Peyer's patch (tissue), 4 donors: ENCODE measurements around the gene ZNRF3.
"Not testable (repeated sequence)": the region's sequence is repeated elsewhere in the genome, so short reads cannot be mapped to it uniquely, and the experiment has no call there.

Source experiments
- POLR2A ChIP-seq, 2 donors: fragments of 450-650 bp; IDR thresholded peaks; one replicate each; pipeline ENCODE4 v1.5.1; 2017; ENCODE audit warnings: antibody characterized with exemption in 2 of 2, mild to moderate bottlenecking in 2 of 2, moderate library complexity in 2 of 2
- TF ChIP-seq, protein P1 (sequence below), 6 experiments: fragments of 450-650 bp in 4 of 6; fragments of 200-600 bp in 2 of 6; sonication (generic) in 1 of 6; IDR thresholded peaks; one replicate each; pipeline ENCODE4 v1.5.1; 2017 to 2019; ENCODE audit warnings: antibody characterized with exemption in 6 of 6, mild to moderate bottlenecking in 3 of 6, moderate library complexity in 1 of 6

DNA sequence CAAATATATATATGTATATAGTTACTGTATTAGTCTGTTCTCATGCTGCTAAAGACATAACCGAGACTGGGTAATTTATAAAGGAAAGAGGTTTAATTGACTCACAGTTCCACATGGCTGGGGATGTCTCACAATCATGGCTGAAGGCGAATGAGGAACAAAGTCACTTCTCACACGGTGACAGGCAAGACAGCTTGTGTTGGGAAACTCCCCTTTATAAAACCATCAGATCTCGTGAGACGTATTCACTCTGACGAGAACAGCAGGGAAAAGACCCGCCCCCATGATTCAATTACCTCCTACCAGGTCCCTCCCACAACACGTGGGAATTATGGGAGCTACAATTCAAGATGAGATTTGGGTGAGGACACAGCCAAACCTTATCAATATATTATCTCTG, 15.0 kb upstream of the ZNRF3 start:
- TF ChIP-seq, protein P1, sequence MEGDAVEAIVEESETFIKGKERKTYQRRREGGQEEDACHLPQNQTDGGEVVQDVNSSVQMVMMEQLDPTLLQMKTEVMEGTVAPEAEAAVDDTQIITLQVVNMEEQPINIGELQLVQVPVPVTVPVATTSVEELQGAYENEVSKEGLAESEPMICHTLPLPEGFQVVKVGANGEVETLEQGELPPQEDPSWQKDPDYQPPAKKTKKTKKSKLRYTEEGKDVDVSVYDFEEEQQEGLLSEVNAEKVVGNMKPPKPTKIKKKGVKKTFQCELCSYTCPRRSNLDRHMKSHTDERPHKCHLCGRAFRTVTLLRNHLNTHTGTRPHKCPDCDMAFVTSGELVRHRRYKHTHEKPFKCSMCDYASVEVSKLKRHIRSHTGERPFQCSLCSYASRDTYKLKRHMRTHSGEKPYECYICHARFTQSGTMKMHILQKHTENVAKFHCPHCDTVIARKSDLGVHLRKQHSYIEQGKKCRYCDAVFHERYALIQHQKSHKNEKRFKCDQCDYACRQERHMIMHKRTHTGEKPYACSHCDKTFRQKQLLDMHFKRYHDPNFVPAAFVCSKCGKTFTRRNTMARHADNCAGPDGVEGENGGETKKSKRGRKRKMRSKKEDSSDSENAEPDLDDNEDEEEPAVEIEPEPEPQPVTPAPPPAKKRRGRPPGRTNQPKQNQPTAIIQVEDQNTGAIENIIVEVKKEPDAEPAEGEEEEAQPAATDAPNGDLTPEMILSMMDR (IDR thresholded peaks at IDR 0.05) = not testable (repeated sequence)
- not testable (repeated sequence) for TF ChIP-seq POLR2A (IDR thresholded peaks at IDR 0.05)
